SK-N-SH treated with all-trans-retinoic acid at 6 μM for 48 hours (cell line): Measurements from ENCODE around the gene EVI5.

ENCODE experiments used
- ATAC-seq: fragments of 200-7000 bp; cut with Tn5 transposase; 3 replicates; pipeline ENCODE4 v1.9.1; 2020; ENCODE audit warnings: mild to moderate bottlenecking, moderate library complexity
- ARNTL ChIP-seq: fragments of 450-650 bp; formaldehyde crosslinking; IDR thresholded peaks from 2 replicates; pipeline ENCODE4 v1.5.0; 2020; ENCODE audit warnings: low read depth, mild to moderate bottlenecking, moderate library complexity, borderline replicate concordance
- GLIS3 ChIP-seq: fragments of 250-450 bp; sonication (Bioruptor Pico); IDR thresholded peaks from 2 replicates; pipeline ENCODE4 v1.5.0; 2020; ENCODE audit warnings: mild to moderate bottlenecking, moderate library complexity
- ISL1 ChIP-seq: fragments of 250-450 bp; sonication (Bioruptor Pico); IDR thresholded peaks from 2 replicates; pipeline ENCODE4 v2.1.2; 2022; ENCODE audit warnings: mild to moderate bottlenecking, moderate library complexity
- OSR1 ChIP-seq: fragments of 250-450 bp; sonication (Bioruptor Pico); IDR thresholded peaks from 2 replicates; pipeline ENCODE4 v1.8.0; 2022; ENCODE audit warnings: moderate library complexity, mild to moderate bottlenecking, inconsistent platforms
- PATZ1 ChIP-seq: fragments of 250-450 bp; sonication (Bioruptor Pico); IDR thresholded peaks from 2 replicates; pipeline ENCODE4 v1.8.0; 2020; ENCODE audit warnings: mild to moderate bottlenecking, moderate library complexity, borderline replicate concordance
- POU6F1 ChIP-seq: fragments of 250-450 bp; sonication (Bioruptor Pico); IDR thresholded peaks from 2 replicates; pipeline ENCODE4 v1.8.0; 2021; ENCODE audit warnings: low read depth, mild to moderate bottlenecking, moderate library complexity, borderline replicate concordance
- RARB ChIP-seq: fragments of 250-450 bp; sonication (Bioruptor Pico); IDR thresholded peaks from 2 replicates; pipeline ENCODE4 v1.8.0; 2021; ENCODE audit warnings: mild to moderate bottlenecking, moderate library complexity
- SNAI2 ChIP-seq: fragments of 250-450 bp; sonication (Bioruptor Pico); IDR thresholded peaks from 2 replicates; pipeline ENCODE4 v1.5.0; 2020; ENCODE audit warnings: mild to moderate bottlenecking, moderate library complexity
- TOX ChIP-seq: fragments of 250-450 bp; sonication (Bioruptor Pico); IDR thresholded peaks from 2 replicates; pipeline ENCODE4 v1.8.0; 2021; ENCODE audit warnings: mild to moderate bottlenecking, moderate library complexity, borderline replicate concordance
- TSHZ2 ChIP-seq: fragments of 250-450 bp; sonication (Bioruptor Pico); IDR thresholded peaks from 2 replicates; pipeline ENCODE4 v1.5.0; 2020; ENCODE audit warnings: mild to moderate bottlenecking, moderate library complexity
- ZFP3 ChIP-seq: fragments of 250-450 bp; sonication (Bioruptor Pico); IDR thresholded peaks from 2 replicates; pipeline ENCODE4 v1.5.0; 2020; ENCODE audit warnings: mild to moderate bottlenecking, moderate library complexity
- ZFP30 ChIP-seq: fragments of 450-650 bp; formaldehyde crosslinking; IDR thresholded peaks from 2 replicates; pipeline ENCODE4 v1.5.0; 2022; ENCODE audit warnings: mild to moderate bottlenecking, moderate library complexity
- ZNF8 ChIP-seq: fragments of 450-650 bp; formaldehyde crosslinking; IDR thresholded peaks from 2 replicates; pipeline ENCODE4 v1.5.0; 2020; ENCODE audit warnings: mild to moderate bottlenecking, moderate library complexity
- TF ChIP-seq, protein P1 (sequence below): fragments of 250-450 bp; sonication (Bioruptor Pico); IDR thresholded peaks from 2 replicates; pipeline ENCODE4 v1.5.1; 2021; ENCODE audit warnings: mild to moderate bottlenecking, moderate library complexity

EVI5 gene

DNA sequence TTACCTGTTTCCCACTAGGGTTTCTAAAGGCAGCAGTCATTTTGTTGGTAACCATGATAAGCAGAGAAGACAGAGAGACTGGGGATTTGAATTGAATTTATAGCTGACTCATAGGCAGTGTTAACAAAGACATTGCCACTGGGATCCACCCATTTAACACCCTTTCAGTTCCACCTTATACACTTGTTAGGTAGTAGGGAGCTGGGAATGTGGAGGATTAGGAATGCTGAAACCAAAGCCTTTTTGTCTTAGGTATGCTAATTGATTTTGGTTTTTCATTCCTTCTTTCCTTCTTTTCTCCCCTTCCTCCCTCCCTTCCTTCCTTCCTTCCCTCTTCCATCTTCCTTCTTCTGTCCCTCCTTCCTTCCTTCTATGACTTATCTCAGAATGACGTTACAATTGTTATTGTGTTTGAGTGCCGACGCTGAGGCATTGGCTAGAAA, 7.5 kb upstream of the EVI5 start (continued):
- no peak for TF ChIP-seq RARB (CRISPR knock-in tag)
- no peak for TF ChIP-seq GLIS3 (CRISPR knock-in tag)
- no peak for TF ChIP-seq SNAI2 (CRISPR knock-in tag)
- TF ChIP-seq PATZ1 (CRISPR knock-in tag): no peak
- no peak for TF ChIP-seq TOX (CRISPR knock-in tag)
- TF ChIP-seq, all 23 proteins: peak for 0

DNA sequence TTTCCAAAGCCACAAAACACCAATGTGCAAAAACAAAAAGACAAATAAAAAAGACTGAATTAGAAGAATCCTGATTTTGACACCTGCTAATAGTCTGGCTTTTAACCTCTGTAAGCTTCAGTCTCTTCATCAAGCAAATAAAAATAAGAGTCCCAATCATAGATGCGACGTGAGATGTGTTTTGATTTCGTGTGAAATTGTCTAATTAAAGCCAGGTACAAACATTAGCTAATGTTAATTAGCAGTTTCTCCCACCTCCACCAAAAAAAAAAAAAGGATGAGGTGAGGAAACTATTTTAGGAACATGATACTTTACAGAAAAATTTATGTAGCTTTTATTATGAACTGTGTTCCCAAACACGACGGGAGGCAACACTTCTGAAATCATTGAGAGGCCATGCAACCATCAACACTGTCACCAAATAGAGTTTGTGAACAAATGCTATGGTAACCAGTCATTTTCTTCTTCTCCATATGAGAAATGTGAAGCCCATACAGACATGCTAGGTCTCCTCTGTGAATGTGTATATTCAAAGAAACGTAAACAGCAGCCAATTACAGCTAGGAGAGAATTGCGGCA, 6.7 kb upstream of the EVI5 start:
- TF ChIP-seq ZNF8 (CRISPR knock-in tag) (no peak), RARB (CRISPR knock-in tag) (no peak), SNAI2 (CRISPR knock-in tag) (no peak), ZFP3 (CRISPR knock-in tag) (no peak), TSHZ2 (CRISPR knock-in tag) (no peak), ARNTL (CRISPR knock-in tag) (no peak), PATZ1 (CRISPR knock-in tag) (no peak), POU6F1 (no peak), ZFP30 (CRISPR knock-in tag) (no peak)
- ATAC-seq: no peak

- TF ChIP-seq POU6F1 (no peak), SNAI2 (CRISPR knock-in tag) (no peak), ISL1 (CRISPR knock-in tag) (no peak), GLIS3 (CRISPR knock-in tag) (no peak), OSR1 (CRISPR knock-in tag) (no peak)
- TF ChIP-seq, protein P1, sequence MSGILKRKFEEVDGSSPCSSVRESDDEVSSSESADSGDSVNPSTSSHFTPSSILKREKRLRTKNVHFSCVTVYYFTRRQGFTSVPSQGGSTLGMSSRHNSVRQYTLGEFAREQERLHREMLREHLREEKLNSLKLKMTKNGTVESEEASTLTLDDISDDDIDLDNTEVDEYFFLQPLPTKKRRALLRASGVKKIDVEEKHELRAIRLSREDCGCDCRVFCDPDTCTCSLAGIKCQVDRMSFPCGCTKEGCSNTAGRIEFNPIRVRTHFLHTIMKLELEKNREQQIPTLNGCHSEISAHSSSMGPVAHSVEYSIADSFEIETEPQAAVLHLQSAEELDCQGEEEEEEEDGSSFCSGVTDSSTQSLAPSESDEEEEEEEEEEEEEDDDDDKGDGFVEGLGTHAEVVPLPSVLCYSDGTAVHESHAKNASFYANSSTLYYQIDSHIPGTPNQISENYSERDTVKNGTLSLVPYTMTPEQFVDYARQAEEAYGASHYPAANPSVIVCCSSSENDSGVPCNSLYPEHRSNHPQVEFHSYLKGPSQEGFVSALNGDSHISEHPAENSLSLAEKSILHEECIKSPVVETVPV (CRISPR knock-in tag): no peak
- ATAC-seq: no peak
Measured at GRCh38 chr1:92790867-92791266, 6.0 kb upstream of the EVI5 start.

DNA sequence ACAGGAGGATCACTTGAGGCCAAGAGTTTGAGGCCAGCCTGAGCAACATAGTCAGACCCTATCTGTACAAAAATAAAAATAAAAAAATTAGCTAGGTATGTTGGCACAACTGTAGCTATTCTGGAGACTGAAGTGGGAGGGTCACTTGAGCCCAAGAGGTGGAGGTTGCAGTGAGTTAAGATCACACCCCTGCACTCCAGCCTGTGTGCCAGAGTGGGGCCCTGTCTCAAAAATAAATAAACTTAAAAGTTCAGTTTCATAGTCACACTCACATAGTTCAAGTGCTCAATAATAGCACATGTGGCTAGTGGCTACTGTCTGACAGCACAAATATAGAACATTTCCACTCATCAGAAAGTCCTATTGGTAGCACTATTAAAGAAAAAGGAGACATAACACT, 5.2 kb upstream of the EVI5 start:
- ATAC-seq: no peak
- TF ChIP-seq TOX (CRISPR knock-in tag) (no peak), ZFP30 (CRISPR knock-in tag) (no peak), ZNF8 (CRISPR knock-in tag) (no peak), PATZ1 (CRISPR knock-in tag) (no peak)
